ENCODE data around the gene CATSPER2.
"Not testable (repeated sequence)": the region's sequence is repeated elsewhere in the genome, so short reads cannot be mapped to it uniquely, and the experiment has no call there.

CATSPER2 gene

DNA sequence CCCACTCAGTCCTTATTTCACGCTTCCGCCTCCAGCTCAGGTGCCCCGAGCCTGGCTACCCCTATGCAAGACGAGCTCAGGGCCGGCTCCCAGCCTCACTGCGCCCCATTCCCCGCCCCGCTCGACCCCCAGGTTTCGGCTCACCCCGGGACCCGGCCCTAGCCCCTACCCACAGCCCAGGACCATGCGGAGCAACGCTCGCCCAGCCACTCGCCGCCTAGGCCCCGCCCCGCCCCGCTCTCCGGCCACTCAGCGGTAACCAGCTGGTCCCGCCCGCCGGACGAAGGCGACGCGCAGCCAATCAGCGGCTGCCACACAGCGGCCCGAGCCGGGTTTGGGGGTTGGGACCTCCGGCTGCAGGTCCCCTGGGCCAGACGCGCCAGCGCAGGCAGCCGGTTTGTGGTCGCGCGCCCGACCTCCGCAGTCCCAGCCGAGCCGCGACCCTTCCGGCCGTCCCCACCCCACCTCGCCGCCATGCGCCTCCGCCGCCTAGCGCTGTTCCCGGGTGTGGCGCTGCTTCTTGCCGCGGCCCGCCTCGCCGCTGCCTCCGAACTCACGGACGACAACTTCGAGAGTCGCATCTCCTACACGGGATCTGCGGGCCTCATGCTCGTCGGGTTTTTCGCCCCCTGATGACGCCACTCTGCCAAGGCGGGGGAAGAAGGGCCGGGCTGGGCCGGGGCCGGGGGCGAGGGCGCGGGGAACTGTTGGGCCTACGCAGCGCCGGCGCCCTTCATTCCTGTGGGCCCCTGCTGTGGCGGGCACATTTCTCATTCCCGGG, at the start of gene CATSPER2:
Gene CATSPER2, minus strand, starts transcription at position 196 of the 781 bp plus-strand sequence. CDS start 783 bp downstream, outside the sequence.
- no peak for DNase-seq

DNA sequence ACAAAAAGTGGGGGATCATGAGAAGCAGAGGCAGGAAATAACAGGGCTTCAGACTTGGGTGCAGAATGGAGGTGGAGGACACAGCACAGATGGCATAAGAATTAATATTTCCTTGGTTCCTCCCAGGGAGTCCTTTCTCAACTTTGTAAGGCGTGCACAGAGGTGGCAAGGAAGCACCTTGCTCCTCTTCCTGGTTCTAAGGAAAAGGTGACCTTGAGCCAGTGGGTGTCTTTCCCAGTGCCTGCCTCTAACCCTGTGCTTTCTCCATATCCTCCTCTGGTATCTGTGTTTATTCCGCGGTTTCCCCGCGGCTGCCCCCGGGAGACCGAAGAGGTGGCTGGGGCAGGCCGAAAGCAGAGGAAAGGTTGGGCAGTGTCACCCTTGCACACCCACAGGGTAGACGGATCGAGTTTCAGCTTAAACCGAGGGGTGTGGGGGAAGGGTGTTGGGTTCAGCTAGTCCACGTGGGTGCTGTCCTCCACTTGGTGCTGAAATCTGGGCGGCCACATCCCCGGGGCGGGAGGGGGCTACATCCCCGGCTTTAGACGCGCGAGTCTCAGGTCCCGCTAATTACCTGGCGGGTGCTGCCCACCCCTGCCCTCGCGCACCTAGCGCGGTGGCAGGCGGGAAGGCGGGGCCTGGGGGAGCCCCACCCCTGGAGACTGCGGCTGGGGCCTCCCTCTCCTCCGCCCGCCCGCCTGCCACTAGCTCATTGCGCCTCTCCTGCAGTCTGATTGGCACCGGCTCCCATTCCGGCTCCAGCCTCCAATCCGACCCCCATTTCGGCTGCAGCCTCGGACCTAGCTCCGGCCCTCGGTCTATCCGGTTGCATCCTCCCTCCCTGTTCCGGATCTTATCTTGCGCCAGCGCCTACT, 44.7 kb upstream of the CATSPER2 start, which contains the start of gene CKMT1A:
Gene CKMT1A, plus strand, starts transcription at position 712 of the 875 bp plus-strand sequence. CDS start 192 bp downstream, outside the sequence.
- not testable (repeated sequence) for DNase-seq

- not testable (repeated sequence) for DNase-seq
These were observed 44.0 kb upstream of the CATSPER2 start for GRCh38 chr15:43692679-43693078.

- DNase-seq: not testable (repeated sequence)
These were observed 41.1 kb upstream of the CATSPER2 start for GRCh38 chr15:43689604-43690301.

DNA sequence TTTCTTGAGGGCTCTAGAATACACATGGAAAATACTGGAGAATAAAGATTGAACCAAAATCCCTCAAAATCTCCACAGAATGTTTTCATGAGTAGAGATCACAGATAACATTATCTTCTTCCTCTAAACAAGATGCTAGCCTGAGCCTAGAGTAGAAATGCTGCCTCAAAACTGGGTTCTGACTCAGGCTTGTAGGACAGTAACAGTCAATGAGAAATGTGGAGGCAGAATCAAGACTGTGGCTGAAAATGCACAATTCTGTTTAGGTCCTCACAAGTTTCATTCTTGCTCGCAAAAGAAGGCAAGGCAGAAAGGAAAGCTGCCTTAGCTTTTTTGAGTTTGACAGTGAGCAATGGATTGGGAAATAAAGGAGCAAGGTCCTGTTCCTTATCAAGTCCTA, 25.5 kb upstream of the CATSPER2 start:
- DNase-seq: not testable (repeated sequence)

DNA sequence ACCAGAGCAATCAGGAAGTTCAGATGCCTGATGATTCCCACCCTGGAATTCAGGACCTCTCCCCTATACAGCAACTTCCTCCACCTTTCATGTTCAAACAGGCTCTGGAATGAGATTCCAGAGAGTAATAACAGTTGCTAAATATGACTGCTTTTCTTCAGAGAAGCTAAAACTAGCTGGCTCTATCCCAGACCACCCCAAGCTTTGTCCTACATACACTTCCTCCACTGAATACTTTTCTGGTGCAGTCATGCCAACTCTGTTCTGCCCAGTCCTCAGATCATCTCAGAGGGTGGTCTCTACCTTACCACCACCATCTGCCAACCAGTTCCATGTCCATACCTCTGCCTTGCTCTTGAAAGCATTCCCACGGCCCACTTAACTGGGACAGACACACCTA, 17.5 kb upstream of the CATSPER2 start:
- not testable (repeated sequence) for DNase-seq

DNA sequence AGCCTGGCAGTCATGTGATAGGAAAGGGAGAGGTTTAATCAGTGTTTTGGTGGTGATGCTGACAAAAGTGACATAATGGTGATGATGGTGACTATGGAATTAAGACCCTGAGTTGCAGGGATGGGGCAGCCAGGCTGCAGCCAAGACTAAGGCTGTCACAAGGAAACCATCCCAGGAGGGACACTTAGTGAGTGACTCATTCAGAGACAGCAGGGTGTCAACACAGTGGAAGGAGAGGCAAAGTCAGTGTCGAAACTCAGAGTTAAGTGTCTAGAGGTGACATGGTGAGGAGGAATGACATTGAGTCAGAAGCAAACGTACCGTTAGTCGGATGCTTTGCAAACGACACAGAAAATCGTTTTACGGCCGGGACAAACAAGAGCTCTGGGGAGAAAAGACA, 14.7 kb upstream of the CATSPER2 start:
- DNase-seq: not testable (repeated sequence)

- DNase-seq: not testable (repeated sequence)
These were observed 13.6 kb upstream of the CATSPER2 start for GRCh38 chr15:43662293-43662692.

DNA sequence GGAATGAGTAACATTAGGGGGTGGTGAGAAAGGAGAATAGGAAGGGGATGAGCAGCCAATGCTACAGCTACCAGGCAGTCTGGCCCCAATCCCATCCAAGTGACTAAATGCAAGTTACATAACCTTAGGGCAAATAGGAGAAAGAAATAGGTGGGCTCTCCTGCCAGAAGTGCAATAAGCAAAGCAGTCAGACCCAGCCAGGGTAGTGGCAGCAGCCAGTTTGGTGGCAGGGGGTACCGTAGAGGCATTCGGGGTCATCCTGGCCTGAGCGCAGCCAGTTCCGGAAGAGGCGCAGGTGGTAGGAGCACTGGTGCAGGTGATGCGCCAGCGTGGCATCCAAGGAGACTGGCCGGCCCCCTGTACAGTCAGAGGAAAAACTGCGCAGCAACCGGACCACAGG, 11.1 kb upstream of the CATSPER2 start:
- DNase-seq: not testable (repeated sequence)

GRCh38 chr15:43649430-43649926, 834 bp upstream of the CATSPER2 start:
- not testable (repeated sequence) for DNase-seq

DNA sequence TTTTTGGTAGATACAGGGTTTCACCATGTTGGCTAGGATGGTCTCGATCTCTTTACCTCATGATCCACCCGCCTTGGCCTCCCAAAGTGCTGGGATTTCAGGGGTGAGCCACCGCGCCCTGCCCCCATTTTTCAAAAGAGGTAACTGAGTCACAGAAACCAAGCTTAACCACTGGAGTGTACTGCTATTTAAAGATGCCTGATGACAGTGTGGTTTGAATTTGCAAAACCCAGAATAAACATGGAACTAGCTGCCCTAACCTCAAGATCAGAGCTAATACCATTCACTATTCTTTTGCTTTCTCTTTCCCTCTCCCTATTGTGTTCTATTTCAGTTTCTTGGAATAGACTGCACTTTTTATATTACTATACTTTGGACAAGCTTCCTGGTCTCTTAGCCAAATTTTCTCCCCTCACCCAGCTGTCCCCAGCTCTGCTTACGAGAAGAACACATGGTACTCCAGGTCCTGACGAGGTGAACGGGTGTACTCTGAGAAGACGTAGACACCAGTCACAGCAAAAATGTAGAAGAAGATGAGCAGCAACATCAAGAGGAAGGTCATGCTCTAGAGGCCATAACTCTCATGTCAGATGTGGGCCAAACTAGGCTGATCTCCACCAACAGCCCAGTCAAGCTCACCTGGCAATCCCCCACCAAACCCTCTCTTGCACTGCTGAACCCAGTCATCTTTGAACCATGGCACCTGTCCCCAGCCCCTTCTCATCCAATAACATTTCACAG, 10.0 kb downstream of the CATSPER2 start:
- DNase-seq: not testable (repeated sequence)

DNA sequence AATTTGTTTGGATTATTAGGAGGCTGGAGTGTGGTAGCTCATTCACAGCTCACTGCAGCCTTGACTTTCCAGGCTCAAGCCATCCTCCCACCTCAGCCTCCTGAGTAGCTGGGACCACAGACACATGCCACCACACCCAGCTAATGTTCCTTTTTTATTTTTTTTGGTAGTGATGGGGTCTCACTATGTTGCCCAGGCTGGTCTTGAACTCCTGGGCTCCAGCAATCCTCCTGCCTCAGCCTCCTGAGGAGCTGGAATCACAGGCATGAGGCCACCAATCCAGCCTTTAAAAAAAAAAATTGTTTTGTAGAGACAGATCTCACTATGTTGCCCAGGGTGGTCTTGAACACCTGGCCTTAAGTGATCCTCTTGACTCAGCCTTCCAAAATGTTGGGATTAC, 21.7 kb downstream of the CATSPER2 start:
- not testable (repeated sequence) for DNase-seq

DNA sequence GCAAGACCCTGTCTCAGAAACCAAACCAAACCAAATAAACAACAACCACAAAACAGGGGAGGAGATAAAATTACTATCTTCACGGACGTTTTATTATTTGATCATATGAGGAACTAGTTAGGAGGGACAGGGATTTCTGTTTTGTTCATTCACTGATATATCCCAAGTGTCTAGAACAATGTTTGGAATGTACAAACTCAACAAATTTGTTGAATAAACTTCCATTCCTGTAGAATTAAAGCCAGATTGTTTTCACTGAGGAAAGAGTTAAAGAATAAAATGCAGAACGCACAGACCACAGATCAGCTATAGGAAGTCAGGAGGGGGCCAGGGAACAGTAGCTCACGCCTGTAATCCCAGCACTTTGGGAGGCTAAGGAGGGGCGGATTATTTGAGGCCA, 23.5 kb downstream of the CATSPER2 start:
- DNase-seq: no peak

GRCh38 chr15:43622068-43622799, 26.4 kb downstream of the CATSPER2 start:
- DNase-seq: not testable (repeated sequence)

GRCh38 chr15:43618700-43619099, 29.9 kb downstream of the CATSPER2 start, which contains the start of gene STRC:
TSS of gene STRC (minus strand) at chr15:43618800. CDS start at chr15:43618722, 78 bp downstream.
- not testable (repeated sequence) for DNase-seq

DNA sequence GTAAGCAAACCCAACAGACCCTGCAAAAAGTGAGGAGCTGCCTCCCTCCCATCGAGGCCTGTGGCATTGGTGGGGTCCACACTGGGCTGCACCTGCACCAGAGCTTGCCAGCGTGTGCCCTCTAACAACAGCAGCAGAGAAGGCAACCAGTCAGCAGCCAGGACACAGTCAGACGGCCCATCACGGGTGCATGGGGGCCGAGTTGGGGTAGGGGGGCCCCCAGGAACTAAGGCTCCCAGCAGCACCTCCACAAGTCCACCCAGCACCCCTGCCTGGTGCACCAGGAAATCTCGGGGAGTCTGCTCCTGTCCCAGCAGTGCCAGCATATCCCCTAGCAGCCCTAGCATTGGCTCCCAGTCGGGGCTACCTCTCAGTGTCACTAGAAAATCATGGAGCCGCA, 30.9 kb downstream of the CATSPER2 start:
- DNase-seq: not testable (repeated sequence)

GRCh38 chr15:43602233-43602632, 46.4 kb downstream of the CATSPER2 start:
- not testable (repeated sequence) for DNase-seq

DNA sequence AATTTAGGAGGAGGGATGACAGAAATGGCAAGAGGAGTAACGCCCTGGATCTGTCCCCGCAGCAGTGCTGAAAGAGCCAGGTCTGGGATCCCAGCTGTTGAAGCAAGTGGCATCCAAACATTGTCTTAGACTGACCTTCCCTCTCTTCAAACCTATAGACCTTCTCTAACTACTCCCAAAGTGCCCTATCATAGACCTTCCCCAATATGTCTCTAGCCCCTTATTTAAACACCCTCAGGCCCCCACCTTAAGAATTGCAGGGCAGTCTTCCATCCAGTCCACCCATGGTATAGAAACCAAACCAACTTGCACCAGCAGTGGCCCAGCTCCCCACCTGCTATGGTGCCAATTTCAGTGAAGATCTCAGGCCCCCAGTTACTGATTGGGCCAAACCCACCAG, 48.4 kb downstream of the CATSPER2 start:
- not testable (repeated sequence) for DNase-seq

DNA sequence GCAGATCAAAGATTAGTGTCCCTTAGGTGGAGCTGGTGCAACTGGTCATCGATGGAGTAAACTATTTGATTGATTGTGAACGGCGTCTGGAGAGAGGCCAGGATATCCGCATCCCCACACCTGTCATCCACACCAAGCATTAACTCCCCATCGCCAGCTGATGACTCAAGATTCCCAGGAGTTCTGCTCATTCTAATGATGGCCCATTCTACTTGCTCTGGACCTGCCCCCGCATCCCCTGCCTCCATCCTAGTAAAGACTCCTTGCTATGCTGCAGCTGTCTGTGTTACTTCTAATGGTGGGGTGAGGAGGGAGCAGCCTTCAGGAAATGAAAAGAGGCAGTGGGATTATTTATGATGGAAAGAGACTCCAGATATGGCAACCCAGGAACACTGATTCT, 49.5 kb downstream of the CATSPER2 start:
- not testable (repeated sequence) for DNase-seq

DNA sequence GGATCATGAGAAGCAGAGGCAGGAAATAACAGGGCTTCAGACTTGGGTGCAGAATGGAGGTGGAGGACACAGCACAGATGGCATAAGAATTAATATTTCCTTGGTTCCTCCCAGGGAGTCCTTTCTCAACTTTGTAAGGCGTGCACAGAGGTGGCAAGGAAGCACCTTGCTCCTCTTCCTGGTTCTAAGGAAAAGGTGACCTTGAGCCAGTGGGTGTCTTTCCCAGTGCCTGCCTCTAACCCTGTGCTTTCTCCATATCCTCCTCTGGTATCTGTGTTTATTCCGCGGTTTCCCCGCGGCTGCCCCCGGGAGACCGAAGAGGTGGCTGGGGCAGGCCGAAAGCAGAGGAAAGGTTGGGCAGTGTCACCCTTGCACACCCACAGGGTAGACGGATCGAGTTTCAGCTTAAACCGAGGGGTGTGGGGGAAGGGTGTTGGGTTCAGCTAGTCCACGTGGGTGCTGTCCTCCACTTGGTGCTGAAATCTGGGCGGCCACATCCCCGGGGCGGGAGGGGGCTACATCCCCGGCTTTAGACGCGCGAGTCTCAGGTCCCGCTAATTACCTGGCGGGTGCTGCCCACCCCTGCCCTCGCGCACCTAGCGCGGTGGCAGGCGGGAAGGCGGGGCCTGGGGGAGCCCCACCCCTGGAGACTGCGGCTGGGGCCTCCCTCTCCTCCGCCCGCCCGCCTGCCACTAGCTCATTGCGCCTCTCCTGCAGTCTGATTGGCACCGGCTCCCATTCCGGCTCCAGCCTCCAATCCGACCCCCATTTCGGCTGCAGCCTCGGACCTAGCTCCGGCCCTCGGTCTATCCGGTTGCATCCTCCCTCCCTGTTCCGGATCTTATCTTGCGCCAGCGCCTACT, 55.1 kb downstream of the CATSPER2 start, which contains the start of gene CKMT1B:
Gene CKMT1B, plus strand, starts transcription at position 700 of the 863 bp plus-strand sequence. CDS start 192 bp downstream, outside the sequence.
- DNase-seq: not testable (repeated sequence)
